ENCODE measurements around the gene NAP1L1. TPM values are rescaled to one million over a fixed set of nuclear protein-coding genes. Genes with fewer than 3 reads are reported as not detected.

Gene NAP1L1
- total RNA-seq, 1 experiment from 2014 or later, result 493 TPM

- BruUV-seq (replicated peaks), result no TSS peak
- Mint-ChIP-seq H3K27me3 (ENCODE audit: insufficient read depth, unreplicated experiment) (no peaks in the 10 kb centered on the region), H3K27ac (ENCODE audit: low read depth, unreplicated experiment) (peak overlapping the region; percentile 96), H3K36me3 (ENCODE audit: insufficient read depth, unreplicated experiment) (peaks cover 40% of the 10 kb centered on the region), H3K4me1 (ENCODE audit: insufficient read depth, unreplicated experiment) (peaks cover 28% of the 10 kb centered on the region), H3K4me3 (ENCODE audit: unreplicated experiment) (peak overlapping the region; percentile 89), H3K9me3 (ENCODE audit: unreplicated experiment) (no peaks in the 10 kb centered on the region)
- POLR2A ChIA-PET, result interaction anchor here (0.6 to 8.3 kb wide), 80 partner anchors 8 to 555 kb away, joined by 3 to 76 read pairs (median 4); partner anchors contain the start of genes BBS10, KRR1 and NAP1L1
- CTCF ChIA-PET, result interaction anchor here (0.6 to 11.6 kb wide), 29 partner anchors 10 to 523 kb away, joined by 3 to 117 read pairs (median 3); no protein-coding TSS in a partner anchor
- TF ChIP-seq CTCF (IDR thresholded peaks at IDR 0.05; ENCODE audit: unreplicated experiment), result no peak
- intact Hi-C loops (cut with micrococcal nuclease), result loop anchor here (5.0 to 10.0 kb wide), 6 partner anchors 100 to 552 kb away; no protein-coding TSS in a partner anchor
- DNase-seq (ENCODE audit: unreplicated experiment), result peak; percentile 64
Measured at GRCh38 chr12:76032043-76032981, 52.2 kb downstream of the NAP1L1 start.

GRCh38 chr12:76031414-76032042 lies 53.0 kb downstream of the NAP1L1 start, which contains the start of gene PHLDA1:
Gene PHLDA1 (minus strand): TSS chr12:76031776.
- peak; percentile 71 for TF ChIP-seq CTCF (IDR thresholded peaks at IDR 0.05; ENCODE audit: unreplicated experiment)
- intact Hi-C loops (cut with micrococcal nuclease), result loop anchor here (1.0 to 10.0 kb wide), 13 partner anchors 53 to 553 kb away; partner anchors contain the start of gene BBS10
- no TSS peak for BruUV-seq (replicated peaks)
- POLR2A ChIA-PET, result interaction anchor here (0.6 to 8.3 kb wide), 70 partner anchors 9 to 636 kb away, joined by 3 to 76 read pairs (median 5); partner anchors contain the start of genes BBS10, KRR1 and NAP1L1
- Mint-ChIP-seq H3K27ac (ENCODE audit: low read depth, unreplicated experiment) (peak within 1 kb of the TSS; percentile 96), H3K27me3 (ENCODE audit: insufficient read depth, unreplicated experiment) (no peaks in the 10 kb centered on the region), H3K4me1 (ENCODE audit: insufficient read depth, unreplicated experiment) (peaks cover 30% of the 10 kb centered on the region), H3K9me3 (ENCODE audit: unreplicated experiment) (no peaks in the 10 kb centered on the region), H3K4me3 (ENCODE audit: unreplicated experiment) (peak within 1 kb of the TSS; percentile 89), H3K36me3 (ENCODE audit: insufficient read depth, unreplicated experiment) (peaks cover 44% of the 10 kb centered on the region)
- CTCF ChIA-PET, result interaction anchor here (0.5 to 11.6 kb wide), 32 partner anchors 9 to 640 kb away, joined by 3 to 117 read pairs (median 3); no protein-coding TSS in a partner anchor
- DNase-seq (ENCODE audit: unreplicated experiment), result peak; percentile 98

GRCh38 chr12:76031081-76031413 lies 53.4 kb downstream of the NAP1L1 start:
- DNase-seq (ENCODE audit: unreplicated experiment), result peak; percentile 45
- peaks cover 44% of the 10 kb centered on the region for H3K36me3 Mint-ChIP-seq (ENCODE audit: insufficient read depth, unreplicated experiment)
- H3K9me3 Mint-ChIP-seq (ENCODE audit: unreplicated experiment), result no peaks in the 10 kb centered on the region
- POLR2A ChIA-PET, result interaction anchor here (0.6 to 8.3 kb wide), 59 partner anchors 10 to 636 kb away, joined by 3 to 76 read pairs (median 6); partner anchors contain the start of genes BBS10, KRR1 and NAP1L1
- CTCF ChIA-PET, result interaction anchor here (0.5 to 11.6 kb wide), 24 partner anchors 9 to 640 kb away, joined by 3 to 117 read pairs (median 4); no protein-coding TSS in a partner anchor
- H3K27me3 Mint-ChIP-seq (ENCODE audit: insufficient read depth, unreplicated experiment), result no peaks in the 10 kb centered on the region
- no peak for TF ChIP-seq CTCF (IDR thresholded peaks at IDR 0.05; ENCODE audit: unreplicated experiment)
- H3K4me1 Mint-ChIP-seq (ENCODE audit: insufficient read depth, unreplicated experiment), result peaks cover 35% of the 10 kb centered on the region
- no TSS peak for BruUV-seq (replicated peaks)
- intact Hi-C loops (cut with micrococcal nuclease), result loop anchor here (1.0 to 10.0 kb wide), 13 partner anchors 53 to 554 kb away; partner anchors contain the start of gene BBS10
- peak overlapping the region; percentile 89 for H3K4me3 Mint-ChIP-seq (ENCODE audit: unreplicated experiment)
- peak overlapping the region; percentile 96 for H3K27ac Mint-ChIP-seq (ENCODE audit: low read depth, unreplicated experiment)

All from MCF 10A (cell line).